ENCODE results near the gene KRTDAP. TPM values are rescaled to one million over a fixed set of nuclear protein-coding genes. Genes with fewer than 3 reads are reported as not detected.

KRTDAP gene, protein sequence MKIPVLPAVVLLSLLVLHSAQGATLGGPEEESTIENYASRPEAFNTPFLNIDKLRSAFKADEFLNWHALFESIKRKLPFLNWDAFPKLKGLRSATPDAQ
- not detected in 2 replicates for total RNA-seq

DNA sequence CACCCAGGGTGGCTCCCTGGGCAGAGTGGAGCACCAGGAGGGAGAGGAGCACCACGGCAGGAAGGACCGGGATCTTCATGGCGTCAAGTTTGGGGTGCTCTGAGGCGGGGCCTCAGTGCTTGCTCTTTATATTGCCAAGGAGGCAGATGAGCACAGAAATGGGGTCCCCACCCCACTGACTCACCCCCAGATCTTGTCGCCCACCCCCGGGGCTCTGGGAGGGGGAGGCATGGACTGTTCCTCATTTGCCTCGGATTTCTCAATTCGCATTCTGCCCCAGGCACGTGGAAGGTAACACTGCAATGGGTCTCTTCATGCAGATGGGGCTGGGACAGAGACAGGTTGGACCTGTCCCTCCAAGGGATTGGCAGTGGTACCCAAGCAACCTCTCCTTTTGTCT lies at the start of gene KRTDAP:
KRTDAP (minus strand) TSS at position 101 of the 400 bp plus-strand sequence; CDS start at position 79, 22 bp downstream.
- Mint-ChIP-seq H3K4me1 (peaks cover 7% of the 10 kb centered on the region), H3K4me3 (no peak within 1 kb of the TSS), H3K9me3 (no peaks in the 10 kb centered on the region), H3K27ac (no peak within 1 kb of the TSS), H3K27me3 (peaks cover 8% of the 10 kb centered on the region), H3K36me3 (ENCODE audit: low read depth) (no peaks in the 10 kb centered on the region)
- DNase-seq, result no peak
- POLR2A ChIA-PET, result interaction anchor here (1.1 to 1.3 kb wide), 2 partner anchors 137 to 348 kb away, joined by 3 to 8 read pairs; no protein-coding TSS in a partner anchor
- TF ChIP-seq, protein P1, sequence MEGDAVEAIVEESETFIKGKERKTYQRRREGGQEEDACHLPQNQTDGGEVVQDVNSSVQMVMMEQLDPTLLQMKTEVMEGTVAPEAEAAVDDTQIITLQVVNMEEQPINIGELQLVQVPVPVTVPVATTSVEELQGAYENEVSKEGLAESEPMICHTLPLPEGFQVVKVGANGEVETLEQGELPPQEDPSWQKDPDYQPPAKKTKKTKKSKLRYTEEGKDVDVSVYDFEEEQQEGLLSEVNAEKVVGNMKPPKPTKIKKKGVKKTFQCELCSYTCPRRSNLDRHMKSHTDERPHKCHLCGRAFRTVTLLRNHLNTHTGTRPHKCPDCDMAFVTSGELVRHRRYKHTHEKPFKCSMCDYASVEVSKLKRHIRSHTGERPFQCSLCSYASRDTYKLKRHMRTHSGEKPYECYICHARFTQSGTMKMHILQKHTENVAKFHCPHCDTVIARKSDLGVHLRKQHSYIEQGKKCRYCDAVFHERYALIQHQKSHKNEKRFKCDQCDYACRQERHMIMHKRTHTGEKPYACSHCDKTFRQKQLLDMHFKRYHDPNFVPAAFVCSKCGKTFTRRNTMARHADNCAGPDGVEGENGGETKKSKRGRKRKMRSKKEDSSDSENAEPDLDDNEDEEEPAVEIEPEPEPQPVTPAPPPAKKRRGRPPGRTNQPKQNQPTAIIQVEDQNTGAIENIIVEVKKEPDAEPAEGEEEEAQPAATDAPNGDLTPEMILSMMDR (IDR thresholded peaks at IDR 0.05), result no peak
- intact Hi-C loops (cut with micrococcal nuclease), result no loop called here
- CTCF ChIA-PET, result no interaction called here
- ATAC-seq (ENCODE audit: low read depth), result no peak

DNA sequence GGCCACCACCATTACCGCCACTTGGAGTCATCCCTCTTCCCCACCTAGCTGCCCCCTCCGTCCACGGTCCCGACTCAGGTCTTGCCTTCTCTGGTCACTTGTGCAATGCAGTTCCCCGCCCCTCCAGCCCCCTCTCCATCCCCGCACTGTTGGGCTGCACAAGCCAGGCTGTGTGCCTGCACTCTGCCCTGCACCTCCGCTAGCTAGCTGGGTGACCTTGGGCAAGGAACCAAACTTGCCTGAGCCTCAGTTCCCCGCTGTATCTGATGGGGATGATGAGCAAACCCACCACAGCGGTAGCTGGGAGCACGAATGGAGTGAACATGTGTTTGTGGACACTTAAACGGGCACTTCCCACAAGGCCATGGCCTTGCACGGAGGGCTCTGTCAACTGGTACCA lies 49.6 kb upstream of the KRTDAP start:
- Mint-ChIP-seq H3K9me3 (no peaks in the 10 kb centered on the region), H3K27me3 (no peaks in the 10 kb centered on the region), H3K4me3 (no peak overlapping the region), H3K27ac (no peak overlapping the region), H3K4me1 (peaks cover 18% of the 10 kb centered on the region), H3K36me3 (ENCODE audit: low read depth) (peaks cover under 1% of the 10 kb centered on the region)
- no peak for ATAC-seq (ENCODE audit: low read depth)
- TF ChIP-seq, protein P1 (IDR thresholded peaks at IDR 0.05), result no peak
- ChIA-PET CTCF (no interaction called here), POLR2A (interaction anchor here (1.2 kb wide), 1 partner anchor 25 kb away, joined by 4 read pairs; no protein-coding TSS in a partner anchor)
- DNase-seq, result no peak
- intact Hi-C loops (cut with micrococcal nuclease), result no loop called here

DNA sequence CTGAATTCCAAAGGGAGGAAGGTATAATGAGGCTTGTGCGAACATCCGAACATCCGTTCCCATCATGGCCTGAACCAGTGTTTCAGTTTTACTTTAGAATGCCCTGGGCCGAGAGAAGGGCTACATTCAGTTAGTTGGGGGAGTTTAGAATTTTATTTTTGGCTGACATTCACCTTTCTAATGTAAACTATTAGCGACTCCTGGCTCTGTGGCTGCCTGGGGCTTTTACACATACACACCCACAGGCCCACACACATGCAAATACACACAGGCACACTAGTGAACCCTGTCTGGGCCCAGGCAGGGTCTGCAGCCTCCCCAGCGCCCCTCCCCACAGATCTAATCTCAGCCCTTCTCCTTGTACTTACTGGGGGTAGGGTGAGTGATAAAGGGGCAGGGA lies 49.0 kb upstream of the KRTDAP start:
- ChIA-PET POLR2A (no interaction called here), CTCF (no interaction called here)
- DNase-seq (no peak), ATAC-seq (ENCODE audit: low read depth) (no peak)
- intact Hi-C loops (cut with micrococcal nuclease), result no loop called here
- Mint-ChIP-seq H3K4me1 (peaks cover 12% of the 10 kb centered on the region), H3K27me3 (no peaks in the 10 kb centered on the region), H3K9me3 (no peaks in the 10 kb centered on the region), H3K4me3 (no peak overlapping the region), H3K27ac (no peak overlapping the region), H3K36me3 (ENCODE audit: low read depth) (no peaks in the 10 kb centered on the region)
- TF ChIP-seq, protein P1 (IDR thresholded peaks at IDR 0.05), result no peak

DNA sequence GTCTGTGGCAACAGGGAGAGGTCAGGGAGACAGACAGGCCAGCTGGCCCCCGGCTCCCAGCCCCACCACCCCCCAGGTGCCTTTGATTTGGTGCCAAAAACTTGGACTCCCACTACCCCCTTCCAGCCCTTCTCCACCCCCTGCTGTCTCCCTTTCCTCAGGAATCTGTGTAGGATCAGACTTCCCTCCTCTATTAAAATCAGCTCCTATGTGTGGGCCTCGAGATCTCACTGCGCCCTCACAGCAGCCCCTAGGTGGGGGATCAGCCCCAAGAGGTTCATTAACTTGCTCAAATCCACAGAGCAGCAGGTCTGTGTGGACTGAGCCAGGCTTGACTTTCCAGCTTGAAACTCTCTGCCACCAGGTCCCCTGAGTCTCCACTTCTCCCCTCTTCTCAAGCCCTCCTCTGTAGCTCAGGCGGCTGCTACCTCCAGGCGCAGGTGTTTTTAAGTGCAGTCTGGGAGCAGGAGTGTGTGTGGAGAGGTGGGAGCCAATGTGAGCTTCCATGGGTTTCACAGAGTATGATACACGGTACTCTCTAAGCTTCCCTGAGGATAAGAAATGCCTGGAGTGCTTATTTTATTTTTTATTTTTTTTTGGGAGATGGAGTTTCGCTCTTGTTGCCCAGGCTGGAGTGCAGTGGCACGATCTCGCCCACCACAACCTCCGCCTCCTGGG lies 44.7 kb upstream of the KRTDAP start:
- no peak for DNase-seq
- POLR2A ChIA-PET, result no interaction called here
- H3K27ac Mint-ChIP-seq, result no peak overlapping the region

DNA sequence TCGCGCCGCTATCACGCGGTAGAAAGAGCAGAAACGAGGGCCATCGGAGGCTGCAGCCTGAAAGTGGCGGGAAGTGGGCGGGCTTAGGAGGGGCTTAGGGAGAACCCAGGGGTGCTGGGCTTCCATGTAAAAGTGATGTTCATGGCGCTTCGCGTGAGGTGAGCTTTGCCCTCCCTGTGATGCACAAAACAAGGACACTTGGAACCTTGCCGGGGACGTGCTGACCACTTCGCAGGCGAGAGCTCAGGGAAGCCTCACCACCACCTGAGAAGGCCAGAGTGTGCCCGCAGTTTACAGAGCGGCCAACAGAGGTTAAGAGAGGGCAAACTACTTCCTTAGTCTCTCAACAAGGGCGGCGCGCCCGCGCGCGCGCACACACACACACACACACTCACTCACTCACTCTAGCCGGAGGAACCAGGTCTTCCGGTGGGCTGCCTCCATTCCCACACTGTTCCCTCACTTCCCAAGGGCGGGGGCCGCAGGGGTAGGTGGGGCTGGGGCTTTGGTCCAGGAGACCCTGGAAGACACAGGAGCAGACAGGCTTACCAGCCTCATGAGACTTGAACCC lies 43.6 kb upstream of the KRTDAP start:
- DNase-seq (no peak), ATAC-seq (ENCODE audit: low read depth) (peak; percentile 76)
- Mint-ChIP-seq H3K9me3 (no peaks in the 10 kb centered on the region), H3K4me1 (peaks cover 15% of the 10 kb centered on the region), H3K36me3 (ENCODE audit: low read depth) (no peaks in the 10 kb centered on the region), H3K4me3 (peak overlapping the region; percentile 75), H3K27ac (no peak overlapping the region), H3K27me3 (peaks cover 24% of the 10 kb centered on the region)
- ChIA-PET POLR2A (no interaction called here), CTCF (no interaction called here)
- intact Hi-C loops (cut with micrococcal nuclease), result no loop called here
- TF ChIP-seq, protein P1 (IDR thresholded peaks at IDR 0.05), result no peak

More for the DNA sequence above, 44.7 kb upstream of the KRTDAP start:
- intact Hi-C loops (cut with micrococcal nuclease), result no loop called here
- H3K4me3 Mint-ChIP-seq, result no peak overlapping the region
- CTCF ChIA-PET, result interaction anchor here (0.9 kb wide), 1 partner anchor 18 kb away, joined by 3 read pairs; no protein-coding TSS in a partner anchor
- H3K27me3 Mint-ChIP-seq, result peaks cover 20% of the 10 kb centered on the region
- H3K36me3 Mint-ChIP-seq (ENCODE audit: low read depth), result no peaks in the 10 kb centered on the region
- no peak for ATAC-seq (ENCODE audit: low read depth)
- TF ChIP-seq, protein P1 (IDR thresholded peaks at IDR 0.05), result no peak
- peaks cover 15% of the 10 kb centered on the region for H3K4me1 Mint-ChIP-seq
- no peaks in the 10 kb centered on the region for H3K9me3 Mint-ChIP-seq

Data from activated B cell treated with CpG ODN at 0.5 μM for 24 hours (primary cell).